ENCODE results near the gene CREB3.

Gene CREB3

GRCh38 chr9:35703906-35704672 is 28.4 kb upstream of the CREB3 start:
- no peak for DNase-seq

- no peak for DNase-seq
Measured at GRCh38 chr9:35705372-35705771, 27.1 kb upstream of the CREB3 start.

GRCh38 chr9:35705836-35706430 is 26.5 kb upstream of the CREB3 start:
- DNase-seq: no peak

- DNase-seq: no peak
Measured at GRCh38 chr9:35706951-35707350, 25.5 kb upstream of the CREB3 start.

- no peak for DNase-seq
Measured at GRCh38 chr9:35708146-35708545, 24.3 kb upstream of the CREB3 start.

GRCh38 chr9:35710818-35711500 is 21.5 kb upstream of the CREB3 start:
- DNase-seq: no peak

- no peak for DNase-seq
Measured at GRCh38 chr9:35711501-35712428, 20.7 kb upstream of the CREB3 start.

- DNase-seq: no peak
Measured at GRCh38 chr9:35712762-35713400, 19.6 kb upstream of the CREB3 start.

GRCh38 chr9:35713578-35713977 is 18.9 kb upstream of the CREB3 start:
- no peak for DNase-seq

GRCh38 chr9:35714123-35714522 is 18.3 kb upstream of the CREB3 start:
- no peak for DNase-seq

- no peak for DNase-seq
Measured at GRCh38 chr9:35714579-35715252, 17.8 kb upstream of the CREB3 start.

GRCh38 chr9:35716230-35716629 is 16.2 kb upstream of the CREB3 start:
- DNase-seq: no peak

- no peak for DNase-seq
Measured at GRCh38 chr9:35717132-35717870, 15.2 kb upstream of the CREB3 start.

GRCh38 chr9:35718721-35719511 is 13.6 kb upstream of the CREB3 start:
- DNase-seq: no peak

- no peak for DNase-seq
Measured at GRCh38 chr9:35719546-35719945, 12.9 kb upstream of the CREB3 start.

GRCh38 chr9:35723426-35723825 is 9.0 kb upstream of the CREB3 start:
- no peak for DNase-seq

- no peak for DNase-seq
Measured at GRCh38 chr9:35723908-35724307, 8.6 kb upstream of the CREB3 start.

GRCh38 chr9:35725362-35725761 is 7.1 kb upstream of the CREB3 start:
- DNase-seq: peak; percentile 33

GRCh38 chr9:35726931-35727330 is 5.5 kb upstream of the CREB3 start:
- peak; percentile 93 for DNase-seq

GRCh38 chr9:35727676-35728040 is 4.8 kb upstream of the CREB3 start:
- DNase-seq: peak; percentile 87
